Measurements from ENCODE around the gene SLC66A2.

The SLC66A2 gene

GRCh38 chr18:79952456-79952995 lies 1.1 kb upstream of the SLC66A2 start:
- no peak for DNase-seq (ENCODE audit: low read depth, low spot score)

- peak; percentile 69 for DNase-seq (ENCODE audit: low read depth, low spot score)
Measured at GRCh38 chr18:79950515-79951341, 725 bp downstream of the SLC66A2 start.

GRCh38 chr18:79949697-79950487 lies 1.6 kb downstream of the SLC66A2 start:
- DNase-seq (ENCODE audit: low read depth, low spot score), result no peak

GRCh38 chr18:79948719-79949411 lies 2.6 kb downstream of the SLC66A2 start:
- no peak for DNase-seq (ENCODE audit: low read depth, low spot score)

GRCh38 chr18:79947881-79948610 lies 3.4 kb downstream of the SLC66A2 start:
- no peak for DNase-seq (ENCODE audit: low read depth, low spot score)

GRCh38 chr18:79947054-79947755 lies 4.2 kb downstream of the SLC66A2 start:
- DNase-seq (ENCODE audit: low read depth, low spot score), result peak; percentile 58

GRCh38 chr18:79945118-79946042 lies 6.1 kb downstream of the SLC66A2 start:
- DNase-seq (ENCODE audit: low read depth, low spot score), result no peak

GRCh38 chr18:79944746-79945117 lies 6.7 kb downstream of the SLC66A2 start:
- DNase-seq (ENCODE audit: low read depth, low spot score), result no peak

GRCh38 chr18:79944126-79944731 lies 7.2 kb downstream of the SLC66A2 start:
- peak; percentile 24 for DNase-seq (ENCODE audit: low read depth, low spot score)

- DNase-seq (ENCODE audit: low read depth, low spot score), result no peak
Measured at GRCh38 chr18:79943608-79944125, 7.8 kb downstream of the SLC66A2 start.

GRCh38 chr18:79942786-79943607 lies 8.5 kb downstream of the SLC66A2 start:
- DNase-seq (ENCODE audit: low read depth, low spot score), result no peak

GRCh38 chr18:79942211-79942610 lies 9.2 kb downstream of the SLC66A2 start:
- no peak for DNase-seq (ENCODE audit: low read depth, low spot score)

GRCh38 chr18:79941473-79942119 lies 9.9 kb downstream of the SLC66A2 start:
- no peak for DNase-seq (ENCODE audit: low read depth, low spot score)

GRCh38 chr18:79940814-79941472 lies 10.5 kb downstream of the SLC66A2 start:
- no peak for DNase-seq (ENCODE audit: low read depth, low spot score)

- no peak for DNase-seq (ENCODE audit: low read depth, low spot score)
Measured at GRCh38 chr18:79940126-79940813, 11.2 kb downstream of the SLC66A2 start.

- no peak for DNase-seq (ENCODE audit: low read depth, low spot score)
Measured at GRCh38 chr18:79939096-79939495, 12.4 kb downstream of the SLC66A2 start.

Measured in astrocyte of the hippocampus (primary cell).